ENCODE data around the gene LIN52.
A peak's percentile ranks its signal among the peaks of the same experiment; 100 is the strongest.
"Not testable (repeated sequence)": the region's sequence is repeated elsewhere in the genome, so short reads cannot be mapped to it uniquely, and the experiment has no call there.

The LIN52 gene

GRCh38 chr14:74109369-74109768, 24.6 kb downstream of the LIN52 start:
- ATAC-seq (no peak), DNase-seq (no peak)

GRCh38 chr14:74111395-74112216, 26.9 kb downstream of the LIN52 start:
- DNase-seq: not testable (repeated sequence)
- ATAC-seq: peak; percentile 49

DNA sequence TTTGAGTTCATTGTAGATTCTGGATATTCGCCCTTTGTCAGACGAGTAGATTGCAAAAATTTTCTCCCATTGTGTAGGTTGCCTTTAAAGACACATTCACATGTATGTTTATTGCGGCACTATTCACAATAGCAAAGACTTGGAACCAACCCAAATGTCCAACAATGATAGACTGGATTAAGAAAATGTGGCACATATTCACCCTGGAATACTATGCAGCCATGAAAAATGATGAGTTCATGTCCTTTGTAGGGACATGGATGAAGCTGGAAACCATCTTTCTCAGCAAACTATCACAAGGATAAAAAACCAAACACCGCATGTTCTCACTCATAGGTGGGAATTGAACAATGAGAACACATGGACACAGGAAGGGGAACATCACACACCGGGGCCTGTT, 40.7 kb downstream of the LIN52 start:
- not testable (repeated sequence) for ATAC-seq, DNase-seq

GRCh38 chr14:74126315-74127013, 41.7 kb downstream of the LIN52 start:
- no peak for DNase-seq
- no peak for ATAC-seq

DNA sequence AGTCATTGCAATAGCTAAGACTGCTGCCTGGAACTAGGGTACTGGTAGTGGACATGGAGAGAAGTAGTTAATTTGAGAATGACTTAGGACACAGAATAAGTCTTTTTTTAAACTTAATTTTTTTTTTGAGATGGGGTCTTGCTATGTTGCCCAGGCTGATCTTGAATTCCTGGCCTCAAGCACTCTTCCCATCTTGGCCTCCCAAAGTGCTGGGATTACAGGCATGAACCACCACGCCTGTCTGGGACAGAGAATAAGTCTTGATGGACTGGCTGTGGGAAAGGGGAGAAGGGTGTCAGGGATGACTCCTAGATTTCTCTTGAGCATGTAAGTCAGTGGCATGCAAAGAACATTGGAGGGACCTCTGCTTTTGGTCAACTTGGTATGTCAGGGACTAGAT, 42.9 kb downstream of the LIN52 start:
- ATAC-seq: no peak
- no peak for DNase-seq

- no peak for ATAC-seq
- DNase-seq: no peak
These were observed 49.2 kb downstream of the LIN52 start for GRCh38 chr14:74133833-74134481.

DNA sequence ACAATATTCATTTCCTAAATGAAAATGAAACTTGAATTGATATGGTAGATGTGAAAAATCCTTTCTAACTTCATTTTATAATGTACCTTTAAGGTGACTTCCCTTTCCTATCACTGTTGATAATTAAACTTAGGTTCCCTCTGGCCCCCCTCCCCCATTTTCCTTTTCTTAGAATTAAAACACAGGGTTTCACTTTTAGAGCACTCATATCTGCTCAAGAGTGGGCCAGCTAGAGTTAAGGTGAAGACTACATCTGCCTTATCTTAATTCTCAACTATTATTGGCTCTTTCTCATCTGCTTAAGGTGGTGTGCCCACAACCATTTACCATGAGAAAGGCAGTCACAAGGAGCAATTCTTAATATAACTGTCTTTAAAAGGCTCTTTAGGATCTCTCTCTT, 49.7 kb downstream of the LIN52 start:
- ATAC-seq (no peak), DNase-seq (no peak)

DNA sequence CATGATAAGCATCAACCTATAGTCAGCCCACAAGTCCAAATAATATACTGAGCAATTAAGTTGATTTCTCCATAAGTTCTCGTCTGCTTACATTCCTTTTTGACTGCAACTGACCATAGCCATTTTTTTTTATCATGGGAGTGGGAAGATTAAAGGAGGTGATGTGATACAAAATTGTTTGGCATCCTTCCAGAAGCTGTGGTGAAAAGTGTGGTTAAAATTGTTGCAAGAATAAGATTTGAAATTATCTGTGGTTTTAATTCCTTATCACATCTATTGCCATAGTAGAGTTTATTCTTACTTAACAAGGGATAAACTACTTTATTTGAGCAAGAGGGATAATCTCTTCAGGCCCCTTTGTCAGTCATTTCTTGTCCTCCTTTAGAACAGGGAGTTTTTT, 50.7 kb downstream of the LIN52 start:
- no peak for DNase-seq
- no peak for ATAC-seq

DNA sequence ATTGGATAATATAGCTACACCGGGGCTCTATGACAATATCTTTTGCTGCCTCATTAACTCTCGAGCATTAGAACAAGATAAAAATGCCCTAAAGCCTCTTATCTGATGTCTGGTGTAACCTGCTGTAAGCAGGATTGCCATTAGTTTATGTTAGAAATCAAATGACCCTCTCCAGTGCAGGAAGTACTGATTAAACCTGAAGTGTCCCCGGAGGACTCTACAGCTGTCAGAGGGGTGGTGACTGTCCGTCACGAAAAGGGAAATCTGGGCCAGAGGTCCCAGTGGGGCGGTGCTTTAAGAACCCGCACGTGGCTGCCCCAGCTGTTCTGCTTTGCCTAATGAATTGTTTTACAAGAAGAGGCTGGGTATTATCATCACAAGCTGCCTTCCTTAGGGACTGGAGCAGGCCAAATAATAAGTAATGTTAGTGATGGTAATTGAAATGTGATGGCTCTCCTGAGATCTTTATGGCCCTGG, 55.7 kb downstream of the LIN52 start:
- ATAC-seq: no peak
- no peak for DNase-seq

DNA sequence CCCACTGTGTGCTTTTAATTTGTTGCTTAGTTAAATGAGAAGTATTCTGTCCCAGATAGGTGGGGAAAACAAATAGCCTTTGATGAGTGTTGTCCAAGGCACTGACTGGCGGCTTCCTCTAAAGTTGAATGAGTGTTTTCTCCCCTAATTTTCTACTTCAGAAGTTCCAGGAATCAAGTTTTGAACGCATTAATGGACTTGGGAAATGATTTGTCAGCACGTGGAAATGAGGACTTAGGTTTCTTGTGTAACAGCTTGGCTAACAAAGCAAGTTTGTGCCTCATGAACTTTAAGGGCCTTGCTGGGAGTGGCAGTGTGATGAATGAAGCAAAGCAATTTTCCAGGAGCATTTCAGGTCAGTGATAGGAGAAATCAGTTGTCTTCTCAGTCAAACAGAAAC, 56.9 kb downstream of the LIN52 start:
- DNase-seq: no peak
- no peak for ATAC-seq

- no peak for ATAC-seq
These were observed 57.8 kb downstream of the LIN52 start for GRCh38 chr14:74142523-74142922.

DNA sequence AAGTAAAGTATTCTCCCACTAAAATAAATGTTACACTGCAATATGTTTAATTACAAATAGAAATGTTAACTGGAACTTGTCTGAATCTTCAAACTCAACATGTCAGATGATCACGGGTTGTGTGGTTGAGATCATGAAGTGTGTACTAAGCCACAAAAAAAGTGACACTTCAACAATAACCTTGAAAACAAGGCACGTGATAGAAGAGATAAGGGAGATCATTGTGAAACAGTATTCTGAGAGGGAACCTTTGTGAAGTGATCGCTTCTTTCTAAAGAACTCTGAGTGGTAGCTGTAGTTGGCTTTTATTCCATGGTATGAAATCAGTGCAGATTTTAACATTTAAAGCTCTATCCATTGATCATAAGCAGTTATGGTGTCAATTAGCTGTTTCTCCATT, 60.0 kb downstream of the LIN52 start:
- no peak for DNase-seq
- ATAC-seq: no peak

More at GRCh38 chr14:74142523-74142922, 57.8 kb downstream of the LIN52 start:
- no peak for DNase-seq

- no peak for DNase-seq
- ATAC-seq: no peak
These were observed 62.8 kb downstream of the LIN52 start for GRCh38 chr14:74147571-74147970.

- ATAC-seq: no peak
- DNase-seq: no peak
These were observed 63.9 kb downstream of the LIN52 start for GRCh38 chr14:74148705-74149104.

- DNase-seq (no peak), ATAC-seq (no peak)
These were observed 70.5 kb downstream of the LIN52 start for GRCh38 chr14:74155287-74155686.

GRCh38 chr14:74155749-74156148, 71.0 kb downstream of the LIN52 start:
- ATAC-seq: no peak

DNA sequence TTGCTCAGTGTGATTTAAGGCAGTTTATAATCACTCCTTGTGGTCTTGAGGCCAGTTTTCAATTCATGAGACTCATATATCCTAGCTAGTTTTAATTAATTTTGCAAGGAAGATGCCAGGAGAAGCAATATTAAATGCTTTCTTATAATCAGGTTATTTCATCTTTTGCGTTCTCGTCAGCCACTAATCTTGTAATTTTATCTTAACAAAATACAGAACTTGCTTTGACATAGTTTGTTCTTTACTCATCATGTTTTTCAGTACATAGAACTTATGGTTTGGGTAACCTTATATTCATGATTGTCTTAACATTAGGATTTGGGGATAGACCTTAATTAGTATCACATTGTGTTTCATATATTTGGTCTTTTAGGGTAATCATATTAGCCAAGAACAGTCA, 76.0 kb downstream of the LIN52 start:
- DNase-seq (no peak), ATAC-seq (no peak)

More at GRCh38 chr14:74155749-74156148, 71.0 kb downstream of the LIN52 start:
- DNase-seq: no peak

- no peak for ATAC-seq
- DNase-seq: no peak
These were observed 76.9 kb downstream of the LIN52 start for GRCh38 chr14:74161526-74162158.

- DNase-seq: no peak
- no peak for ATAC-seq
These were observed 85.2 kb downstream of the LIN52 start for GRCh38 chr14:74169906-74170305.

DNA sequence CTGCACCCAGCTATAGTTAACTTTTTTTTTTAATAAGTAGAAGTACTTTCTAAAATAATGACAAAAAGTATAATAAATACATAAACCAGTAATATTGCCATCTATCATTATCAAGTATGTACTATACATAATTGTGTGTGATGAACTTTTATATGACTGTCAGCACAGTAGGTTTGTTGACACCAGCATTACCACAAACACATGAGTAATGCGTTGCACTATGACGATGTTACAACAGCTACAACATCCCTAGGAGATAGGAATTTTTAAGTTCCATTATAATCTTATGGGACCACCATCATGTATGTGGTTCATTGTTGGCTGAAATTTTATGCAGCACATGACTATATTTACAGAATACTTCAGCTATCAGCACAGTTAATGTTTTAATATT, 91.6 kb downstream of the LIN52 start:
- no peak for DNase-seq

GRCh38 chr14:74179856-74180255, 95.1 kb downstream of the LIN52 start:
- no peak for ATAC-seq
- no peak for DNase-seq

More for the DNA sequence above, 91.6 kb downstream of the LIN52 start:
- no peak for ATAC-seq

- ATAC-seq: no peak
- no peak for DNase-seq
These were observed 106.3 kb downstream of the LIN52 start for GRCh38 chr14:74190927-74191575.

Data from stimulated activated naive CD8-positive, alpha-beta T cell treated with anti-CD3 and anti-CD28 coated beads, Interleukin-15, Interleukin-2, amounts not matched to agents 100 U/mL and 50 U/mL, for 24 hours (primary cell).